C4-2B (cell line): Measurements from ENCODE around the gene ANLN.

Source experiments
- ZFX ChIP-seq: fragments of 450-650 bp; IDR thresholded peaks from 2 replicates; pipeline ENCODE4 v1.6.1; 2017
- TF ChIP-seq, protein P1 (sequence below): fragments of 450-650 bp; conservative IDR thresholded peaks from 2 replicates; pipeline ENCODE4 v1.5.1; 2017; ENCODE audit warnings: mild to moderate bottlenecking

GRCh38 chr7:36346260-36346831, 43.3 kb upstream of the ANLN start:
- TF ChIP-seq, protein P1, sequence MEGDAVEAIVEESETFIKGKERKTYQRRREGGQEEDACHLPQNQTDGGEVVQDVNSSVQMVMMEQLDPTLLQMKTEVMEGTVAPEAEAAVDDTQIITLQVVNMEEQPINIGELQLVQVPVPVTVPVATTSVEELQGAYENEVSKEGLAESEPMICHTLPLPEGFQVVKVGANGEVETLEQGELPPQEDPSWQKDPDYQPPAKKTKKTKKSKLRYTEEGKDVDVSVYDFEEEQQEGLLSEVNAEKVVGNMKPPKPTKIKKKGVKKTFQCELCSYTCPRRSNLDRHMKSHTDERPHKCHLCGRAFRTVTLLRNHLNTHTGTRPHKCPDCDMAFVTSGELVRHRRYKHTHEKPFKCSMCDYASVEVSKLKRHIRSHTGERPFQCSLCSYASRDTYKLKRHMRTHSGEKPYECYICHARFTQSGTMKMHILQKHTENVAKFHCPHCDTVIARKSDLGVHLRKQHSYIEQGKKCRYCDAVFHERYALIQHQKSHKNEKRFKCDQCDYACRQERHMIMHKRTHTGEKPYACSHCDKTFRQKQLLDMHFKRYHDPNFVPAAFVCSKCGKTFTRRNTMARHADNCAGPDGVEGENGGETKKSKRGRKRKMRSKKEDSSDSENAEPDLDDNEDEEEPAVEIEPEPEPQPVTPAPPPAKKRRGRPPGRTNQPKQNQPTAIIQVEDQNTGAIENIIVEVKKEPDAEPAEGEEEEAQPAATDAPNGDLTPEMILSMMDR = no peak
- TF ChIP-seq ZFX = no peak
